K562 (cell line): Measurements from ENCODE around the gene SRBD1. TPM values are rescaled to one million over a fixed set of nuclear protein-coding genes. Genes with fewer than 3 reads are reported as not detected.

ENCODE experiments used
- ATAC-seq: fragments of 200-7000 bp; cut with Tn5 transposase; 3 replicates; pipeline ENCODE4 v1.9.1; 2020; ENCODE audit warnings: moderate library complexity
- BruUV-seq: library from RNA; stranded (reverse); fragments of 400-500 nt; replicated peaks from 2 replicates; lab custom pipeline; 2021; lab: Mats Ljungman, UMichigan
- CTCF ChIA-PET: fragments of 300-600 bp; formaldehyde crosslinking; extraction: SDS; loops from one replicate; lab custom pipeline; 2021; ENCODE audit warnings: low intra/inter-chr PET ratio; lab: Yijun Ruan, JAX
- POLR2A ChIA-PET: fragments of 300-600, 350-650 bp; sonication (Branson Sonifier 250); formaldehyde crosslinking; extraction: SDS; loops from one replicate; lab custom pipeline; 2021; ENCODE audit warnings: antibody characterized with exemption, inconsistent platforms; lab: Yijun Ruan, JAX
- DNase-seq, 4 experiments: peaks; one replicate each; pipeline versions ENCODE4 v3.0.0 to v3.0.0-alpha.2; 2011 to 2018; ENCODE audit warnings: low spot score in 3 of 4, mixed read lengths in 3 of 4; ENCODE audit errors: extremely low read depth in 1 of 4
- FAIRE-seq: peaks from 2 replicates; lab custom pipeline; 2011; peaks lifted over from hg19 to GRCh38; lab: Jason Lieb, UNC
- H2AFZ ChIP-seq: 2 replicates; pipeline ENCODE4 v1.6.0; 2011; ENCODE audit warnings: low read depth, low read length, control low read depth, inconsistent platforms
- H3K27ac ChIP-seq: fragments of 200-600 bp; 3 replicates; pipeline ENCODE4 v1.8.0; 2011; ENCODE audit warnings: low read depth, mild to moderate bottlenecking, control low read depth, inconsistent platforms, low read length, moderate library complexity, mixed read lengths; ENCODE audit errors: extremely low read depth
- H3K27me3 ChIP-seq, 2 experiments: fragments of 300-600 bp in 1 of 2; 2 replicates in 1 of 2; 3 replicates in 1 of 2; pipeline versions ENCODE4 v1.6.0 to v1.8.0; 2011; ENCODE audit warnings: inconsistent platforms in 2 of 2, low read length in 2 of 2, mild to moderate bottlenecking in 1 of 2, mixed read lengths in 1 of 2, moderate library complexity in 1 of 2; ENCODE audit not compliant: control insufficient read depth in 2 of 2, insufficient read depth in 2 of 2
- H3K36me3 ChIP-seq: fragments of 300-600 bp; 3 replicates; pipeline ENCODE4 v1.8.0; 2011; ENCODE audit warnings: mild to moderate bottlenecking, low read length, inconsistent platforms; ENCODE audit not compliant: control insufficient read depth, insufficient read depth
- H3K4me1 ChIP-seq, 2 experiments: fragments of 200-600 bp in 1 of 2; replicated peaks in 1 of 2; 2 replicates in 1 of 2; 3 replicates in 1 of 2; pipeline versions ENCODE4 v1.5.1 to v1.8.0; 2011; ENCODE audit warnings: inconsistent platforms in 2 of 2, low read length in 2 of 2, mild to moderate bottlenecking in 1 of 2, mixed read lengths in 1 of 2, moderate library complexity in 1 of 2; ENCODE audit not compliant: control insufficient read depth in 2 of 2, insufficient read depth in 2 of 2
- H3K4me2 ChIP-seq: 2 replicates; pipeline ENCODE4 v1.6.1; 2011; ENCODE audit warnings: low read length, control low read depth, inconsistent platforms, mixed read lengths; ENCODE audit not compliant: insufficient read depth
- H3K4me3 ChIP-seq: fragments of 200-600 bp; sonication (generic), shearing (Covaris generic); 2 replicates; pipeline ENCODE4 v1.5.1; 2016; ENCODE audit warnings: control low read depth, inconsistent platforms
- H3K79me2 ChIP-seq: fragments of 200-600 bp; 3 replicates; pipeline ENCODE4 v1.8.0; 2011; ENCODE audit warnings: low read length, inconsistent platforms; ENCODE audit not compliant: control insufficient read depth, insufficient read depth
- H3K9ac ChIP-seq, 2 experiments: 2 replicates each; pipeline versions ENCODE4 v1.6.0 to v1.6.1; 2011; ENCODE audit warnings: low read depth in 2 of 2, low read length in 2 of 2, control low read depth in 1 of 2, inconsistent platforms in 1 of 2, mild to moderate bottlenecking in 1 of 2, mixed read lengths in 1 of 2; ENCODE audit not compliant: insufficient read depth in 1 of 2
- H3K9me1 ChIP-seq: one replicate; pipeline ENCODE4 v1.6.0; 2011; ENCODE audit warnings: inconsistent platforms, mild to moderate bottlenecking, low read length, moderate library complexity; ENCODE audit not compliant: control insufficient read depth, insufficient read depth
- H3K9me3 ChIP-seq: replicated peaks from 2 replicates; pipeline ENCODE4 v1.5.1; 2011; ENCODE audit warnings: low read depth, low read length, inconsistent platforms; ENCODE audit not compliant: control insufficient read depth, insufficient read depth
- H4K20me1 ChIP-seq: replicated peaks from 2 replicates; pipeline ENCODE4 v1.6.1; 2011; ENCODE audit warnings: low read length, inconsistent platforms, mixed read lengths; ENCODE audit not compliant: control insufficient read depth, insufficient read depth
- E2F3 ChIP-seq: fragments of 250-450 bp; sonication (Bioruptor Pico); IDR thresholded peaks from 2 replicates; pipeline ENCODE4 v1.4.0; 2020; ENCODE audit warnings: mild to moderate bottlenecking
- GATA2 ChIP-seq: sonication (generic); formaldehyde crosslinking; IDR thresholded peaks from 2 replicates; pipeline ENCODE4 v1.4.0; 2020; ENCODE audit warnings: mild to moderate bottlenecking, missing genetic modification reagents
- NR4A1 ChIP-seq, 2 experiments: fragments of 250-450 bp in 1 of 2; fragments of 450-650 bp in 1 of 2; sonication (Bioruptor Pico) in 1 of 2; IDR thresholded peaks; 2 replicates each; pipeline versions ENCODE4 v1.4.0 to v1.6.1; 2016 to 2020; ENCODE audit warnings: mild to moderate bottlenecking in 2 of 2, missing compliant biosample characterization in 1 of 2, missing genetic modification characterization in 1 of 2, moderate library complexity in 1 of 2
- PHF8 ChIP-seq: fragments of 200-600 bp; sonication (generic); IDR thresholded peaks from 2 replicates; pipeline ENCODE4 v1.6.1; 2012; ENCODE audit warnings: mixed run types, mild to moderate bottlenecking, inconsistent platforms, low read length, moderate library complexity, borderline replicate concordance
- SP1 ChIP-seq: sonication (generic); formaldehyde crosslinking; IDR thresholded peaks from 2 replicates; pipeline ENCODE4 v1.8.1; 2022; ENCODE audit warnings: mild to moderate bottlenecking, missing genetic modification reagents
- SP2 ChIP-seq: IDR thresholded peaks from 2 replicates; pipeline ENCODE4 v1.6.1; 2011; ENCODE audit warnings: mild to moderate bottlenecking, low read depth, low read length, moderate library complexity; ENCODE audit not compliant: poor library complexity, severe bottlenecking; ENCODE audit errors: extremely low read depth
- TAF1 ChIP-seq: IDR thresholded peaks from 2 replicates; pipeline ENCODE4 v1.6.1; 2011; ENCODE audit warnings: mild to moderate bottlenecking, low read length, moderate library complexity; ENCODE audit not compliant: insufficient read depth, control insufficient read depth, severe bottlenecking; ENCODE audit errors: extremely low read depth
- TCFL5 ChIP-seq: fragments of 250-450 bp; sonication (Bioruptor Pico); conservative IDR thresholded peaks from 2 replicates; pipeline ENCODE4 v1.6.1; 2021; ENCODE audit warnings: mild to moderate bottlenecking, moderate library complexity, matching md5 sums
- XRCC4 ChIP-seq: IDR thresholded peaks from one replicate; pipeline ENCODE4 v1.6.1; 2011; ENCODE audit not compliant: insufficient read depth, insufficient read length; ENCODE audit errors: extremely low read depth
- ZNF282 ChIP-seq: sonication (generic); formaldehyde crosslinking; IDR thresholded peaks from 2 replicates; pipeline ENCODE4 v1.8.1; 2023; ENCODE audit warnings: missing genetic modification reagents
- ZNF830 ChIP-seq: fragments of 250-450 bp; sonication (Bioruptor Pico); IDR thresholded peaks from 2 replicates; pipeline ENCODE4 v1.5.0; 2021; ENCODE audit warnings: mild to moderate bottlenecking
- WGBS: fragments of 100-300 bp; shearing (Covaris generic); methylation state at CpG from one replicate; pipeline ENCODE4 v1.1.6; 2016; ENCODE audit warnings: low coverage, mixed read lengths; ENCODE audit not compliant: insufficient coverage; ENCODE audit errors: missing lambda C conversion rate; 5-methylcytosine and 5-hydroxymethylcytosine counted together
- in situ Hi-C: fragments of 300-500 bp; cut with MboI; formaldehyde crosslinking; loops from 4 replicates; pipeline ENCODE4 v1.15.0; 2018; ENCODE audit warnings: inconsistent platforms, mixed read lengths
- intact Hi-C: fragments of 100-400 bp; cut with micrococcal nuclease; formaldehyde crosslinking; loops from 2 replicates; pipeline ENCODE4 v1.14.2; 2022
- polyA plus RNA-seq, 8 experiments: library from polyadenylated mRNA; depleted of rRNA in 4 of 8; stranded (reverse) in 5 of 8; unstranded in 3 of 8; fragments of >200 nt; fragmentation: Nextera tagmentation in 2 of 8; fragmentation: Illumina TruSeq in 1 of 8; extraction: Ambion mirVana in 2 of 8; extraction: Trizol in 1 of 8; gene quantifications; 2 replicates each; pipeline versions ENCODE4 v1.2.1 to v1.2.3, GENCODE V29; 2011 to 2014; ENCODE audit warnings: inconsistent platforms in 1 of 8, missing spikeins in 1 of 8
- total RNA-seq, 7 experiments: library from RNA; depleted of rRNA in 6 of 7; stranded (reverse); fragments of >200 nt in 6 of 7; fragmentation: Illumina TruSeq in 2 of 7; extraction: Trizol in 2 of 7; gene quantifications; 2 replicates each; pipeline versions ENCODE4 v1.2.1 to v1.2.3, GENCODE V29; 2011 to 2021; ENCODE audit warnings: low replicate concordance in 1 of 7
- TF ChIP-seq, protein P1 (sequence below): fragments of 450-650 bp; IDR thresholded peaks from 2 replicates; pipeline ENCODE4 v1.6.1; 2016; ENCODE audit warnings: mild to moderate bottlenecking
- TF ChIP-seq, protein P2 (sequence below): sonication (generic); formaldehyde crosslinking; IDR thresholded peaks from 2 replicates; pipeline ENCODE4 v1.8.1; 2023; ENCODE audit warnings: mild to moderate bottlenecking, missing genetic modification reagents
- TF ChIP-seq, protein P3 (sequence below): fragments of 450-650 bp; formaldehyde crosslinking; IDR thresholded peaks from 2 replicates; pipeline ENCODE4 v1.4.0; 2020; ENCODE audit warnings: mild to moderate bottlenecking, moderate library complexity
- TF ChIP-seq, protein P4 (sequence below): fragments of 250-450 bp; sonication (Bioruptor Pico); IDR thresholded peaks from 2 replicates; pipeline ENCODE4 v1.8.0; 2021; ENCODE audit warnings: borderline replicate concordance, mild to moderate bottlenecking, moderate library complexity; ENCODE audit not compliant: poor library complexity, severe bottlenecking

The SRBD1 gene
- total and polyA plus RNA-seq, 9 of the 15 experiments (the other 6 are each of a cell fraction or from before 2014, with no cell fraction given): 6.9 to 23.2 (median 14.7) TPM

DNA sequence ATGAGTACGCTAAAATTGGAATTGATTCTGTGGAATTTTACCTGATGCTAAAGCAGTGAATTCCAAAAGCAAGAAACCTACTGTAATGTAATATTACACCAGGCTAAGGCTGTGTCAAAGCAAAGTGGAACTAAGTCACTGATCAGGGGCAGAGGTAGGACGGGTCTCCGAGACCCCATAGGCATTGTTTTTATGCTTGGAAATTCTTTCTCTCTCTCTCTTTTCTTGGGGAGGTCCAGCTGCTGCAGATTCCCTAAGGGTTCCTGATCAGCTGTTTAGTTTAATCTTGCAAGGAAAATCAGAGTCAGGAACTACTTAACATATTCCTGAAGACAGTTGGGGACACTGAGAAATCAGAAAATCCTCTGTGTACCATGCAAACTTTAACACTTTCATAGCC, 220.2 kb downstream of the SRBD1 start (continued):
- TF ChIP-seq, protein P1, sequence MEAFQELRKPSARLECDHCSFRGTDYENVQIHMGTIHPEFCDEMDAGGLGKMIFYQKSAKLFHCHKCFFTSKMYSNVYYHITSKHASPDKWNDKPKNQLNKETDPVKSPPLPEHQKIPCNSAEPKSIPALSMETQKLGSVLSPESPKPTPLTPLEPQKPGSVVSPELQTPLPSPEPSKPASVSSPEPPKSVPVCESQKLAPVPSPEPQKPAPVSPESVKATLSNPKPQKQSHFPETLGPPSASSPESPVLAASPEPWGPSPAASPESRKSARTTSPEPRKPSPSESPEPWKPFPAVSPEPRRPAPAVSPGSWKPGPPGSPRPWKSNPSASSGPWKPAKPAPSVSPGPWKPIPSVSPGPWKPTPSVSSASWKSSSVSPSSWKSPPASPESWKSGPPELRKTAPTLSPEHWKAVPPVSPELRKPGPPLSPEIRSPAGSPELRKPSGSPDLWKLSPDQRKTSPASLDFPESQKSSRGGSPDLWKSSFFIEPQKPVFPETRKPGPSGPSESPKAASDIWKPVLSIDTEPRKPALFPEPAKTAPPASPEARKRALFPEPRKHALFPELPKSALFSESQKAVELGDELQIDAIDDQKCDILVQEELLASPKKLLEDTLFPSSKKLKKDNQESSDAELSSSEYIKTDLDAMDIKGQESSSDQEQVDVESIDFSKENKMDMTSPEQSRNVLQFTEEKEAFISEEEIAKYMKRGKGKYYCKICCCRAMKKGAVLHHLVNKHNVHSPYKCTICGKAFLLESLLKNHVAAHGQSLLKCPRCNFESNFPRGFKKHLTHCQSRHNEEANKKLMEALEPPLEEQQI: no peak
- TF ChIP-seq SP1: no peak
- no peak for TF ChIP-seq ZNF830 (CRISPR knock-in tag)
- TF ChIP-seq, all 486 proteins: peak for 0

DNA sequence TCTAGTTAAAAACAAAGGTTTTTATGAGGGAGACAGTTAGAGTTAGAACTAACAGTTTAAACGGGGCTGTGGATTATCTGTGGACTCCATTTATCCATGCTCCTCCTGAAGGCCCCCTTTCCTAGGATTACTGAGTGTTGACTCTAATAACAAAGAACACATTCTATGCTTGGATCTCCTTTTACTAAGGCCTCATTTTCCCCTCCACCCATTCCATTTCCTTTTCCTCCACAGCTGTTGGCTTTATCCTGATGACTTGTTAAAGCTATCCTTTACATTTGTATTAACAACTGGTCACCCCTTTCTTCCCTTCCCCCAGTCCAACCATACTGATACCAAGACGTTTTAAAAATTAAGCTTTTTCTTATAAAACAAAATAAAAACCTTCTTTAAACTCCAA, 220.6 kb downstream of the SRBD1 start:
- FAIRE-seq: no peak
- in situ Hi-C loops (no loop called here), intact Hi-C loops (no loop called here)
- Histone ChIP-seq H2AFZ (no peak overlapping the region), H3K36me3 (peaks cover 16% of the 10 kb centered on the region), H3K4me2 (no peak overlapping the region), H3K4me1 (no peaks in the 10 kb centered on the region), H3K9ac (no peak overlapping the region), H4K20me1 (no peaks in the 10 kb centered on the region), H3K9me3 (no peaks in the 10 kb centered on the region), H3K79me2 (no peaks in the 10 kb centered on the region), H3K4me3 (no peak overlapping the region), H3K27ac (no peak overlapping the region), H3K9me1 (no peaks in the 10 kb centered on the region), H3K27me3 (no peaks in the 10 kb centered on the region)
- no TSS peak for BruUV-seq
- POLR2A ChIA-PET: no interaction called here
- DNase-seq: no peak
- CTCF ChIA-PET: no interaction called here
- no peak for ATAC-seq
- WGBS: 14% methylated on average over 2 of the region's 2 CpGs
- TF ChIP-seq TCFL5 (CRISPR knock-in tag) (no peak), XRCC4 (no peak), PHF8 (no peak), GATA2 (no peak), NR4A1 (CRISPR knock-in tag; IDR thresholded peaks at IDR 0.05) (no peak), NR4A1 (tag; IDR thresholded peaks at IDR 0.05) (no peak), E2F3 (no peak), TAF1 (no peak), SP2 (no peak), ZNF282 (no peak)
- TF ChIP-seq, protein P2, sequence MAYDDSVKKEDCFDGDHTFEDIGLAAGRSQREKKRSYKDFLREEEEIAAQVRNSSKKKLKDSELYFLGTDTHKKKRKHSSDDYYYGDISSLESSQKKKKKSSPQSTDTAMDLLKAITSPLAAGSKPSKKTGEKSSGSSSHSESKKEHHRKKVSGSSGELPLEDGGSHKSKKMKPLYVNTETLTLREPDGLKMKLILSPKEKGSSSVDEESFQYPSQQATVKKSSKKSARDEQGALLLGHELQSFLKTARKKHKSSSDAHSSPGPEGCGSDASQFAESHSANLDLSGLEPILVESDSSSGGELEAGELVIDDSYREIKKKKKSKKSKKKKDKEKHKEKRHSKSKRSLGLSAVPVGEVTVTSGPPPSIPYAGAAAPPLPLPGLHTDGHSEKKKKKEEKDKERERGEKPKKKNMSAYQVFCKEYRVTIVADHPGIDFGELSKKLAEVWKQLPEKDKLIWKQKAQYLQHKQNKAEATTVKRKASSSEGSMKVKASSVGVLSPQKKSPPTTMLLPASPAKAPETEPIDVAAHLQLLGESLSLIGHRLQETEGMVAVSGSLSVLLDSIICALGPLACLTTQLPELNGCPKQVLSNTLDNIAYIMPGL: no peak
- TF ChIP-seq, protein P3, sequence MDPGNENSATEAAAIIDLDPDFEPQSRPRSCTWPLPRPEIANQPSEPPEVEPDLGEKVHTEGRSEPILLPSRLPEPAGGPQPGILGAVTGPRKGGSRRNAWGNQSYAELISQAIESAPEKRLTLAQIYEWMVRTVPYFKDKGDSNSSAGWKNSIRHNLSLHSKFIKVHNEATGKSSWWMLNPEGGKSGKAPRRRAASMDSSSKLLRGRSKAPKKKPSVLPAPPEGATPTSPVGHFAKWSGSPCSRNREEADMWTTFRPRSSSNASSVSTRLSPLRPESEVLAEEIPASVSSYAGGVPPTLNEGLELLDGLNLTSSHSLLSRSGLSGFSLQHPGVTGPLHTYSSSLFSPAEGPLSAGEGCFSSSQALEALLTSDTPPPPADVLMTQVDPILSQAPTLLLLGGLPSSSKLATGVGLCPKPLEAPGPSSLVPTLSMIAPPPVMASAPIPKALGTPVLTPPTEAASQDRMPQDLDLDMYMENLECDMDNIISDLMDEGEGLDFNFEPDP (CRISPR knock-in tag): no peak
- TF ChIP-seq, protein P4, sequence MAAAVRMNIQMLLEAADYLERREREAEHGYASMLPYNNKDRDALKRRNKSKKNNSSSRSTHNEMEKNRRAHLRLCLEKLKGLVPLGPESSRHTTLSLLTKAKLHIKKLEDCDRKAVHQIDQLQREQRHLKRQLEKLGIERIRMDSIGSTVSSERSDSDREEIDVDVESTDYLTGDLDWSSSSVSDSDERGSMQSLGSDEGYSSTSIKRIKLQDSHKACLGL: no peak
